HG03159 (cell line): ENCODE data around the gene RRM2.

ENCODE experiments used
- ATAC-seq: cut with Tn5 transposase; IDR thresholded peaks from one replicate; pipeline ENCODE4 v1.9.1; 2021; ENCODE audit warnings: mild to moderate bottlenecking, moderate library complexity; ENCODE audit not compliant: unreplicated experiment

The RRM2 gene

GRCh38 chr2:10150436-10150835 lies 27.9 kb downstream of the RRM2 start:
- ATAC-seq = no peak

- ATAC-seq = no peak
These were observed 28.9 kb downstream of the RRM2 start for GRCh38 chr2:10151462-10151861.

- ATAC-seq = no peak
These were observed 34.8 kb downstream of the RRM2 start for GRCh38 chr2:10157293-10157692.

GRCh38 chr2:10158681-10159080 lies 36.1 kb downstream of the RRM2 start:
- no peak for ATAC-seq

GRCh38 chr2:10159086-10159485 lies 36.5 kb downstream of the RRM2 start:
- no peak for ATAC-seq

- ATAC-seq = no peak
These were observed 37.1 kb downstream of the RRM2 start for GRCh38 chr2:10159581-10160131.

GRCh38 chr2:10160203-10160955 lies 37.8 kb downstream of the RRM2 start:
- ATAC-seq = no peak

- no peak for ATAC-seq
These were observed 38.8 kb downstream of the RRM2 start for GRCh38 chr2:10161206-10161931.

- ATAC-seq = no peak
These were observed 39.5 kb downstream of the RRM2 start for GRCh38 chr2:10161961-10162441.

- no peak for ATAC-seq
These were observed 40.3 kb downstream of the RRM2 start for GRCh38 chr2:10162586-10163497.

GRCh38 chr2:10163498-10164486 lies 41.3 kb downstream of the RRM2 start:
- no peak for ATAC-seq

GRCh38 chr2:10164601-10165000 lies 42.1 kb downstream of the RRM2 start:
- ATAC-seq = no peak

- no peak for ATAC-seq
These were observed 42.7 kb downstream of the RRM2 start for GRCh38 chr2:10165282-10165681.

GRCh38 chr2:10165861-10166675 lies 43.5 kb downstream of the RRM2 start:
- no peak for ATAC-seq

GRCh38 chr2:10166676-10167292 lies 44.2 kb downstream of the RRM2 start:
- ATAC-seq = no peak

GRCh38 chr2:10167316-10167715 lies 44.8 kb downstream of the RRM2 start:
- ATAC-seq = no peak

- ATAC-seq = no peak
These were observed 45.7 kb downstream of the RRM2 start for GRCh38 chr2:10168221-10168620.

- ATAC-seq = no peak
These were observed 46.6 kb downstream of the RRM2 start for GRCh38 chr2:10169053-10169578.
